ENCODE data around the gene H19.

DNA sequence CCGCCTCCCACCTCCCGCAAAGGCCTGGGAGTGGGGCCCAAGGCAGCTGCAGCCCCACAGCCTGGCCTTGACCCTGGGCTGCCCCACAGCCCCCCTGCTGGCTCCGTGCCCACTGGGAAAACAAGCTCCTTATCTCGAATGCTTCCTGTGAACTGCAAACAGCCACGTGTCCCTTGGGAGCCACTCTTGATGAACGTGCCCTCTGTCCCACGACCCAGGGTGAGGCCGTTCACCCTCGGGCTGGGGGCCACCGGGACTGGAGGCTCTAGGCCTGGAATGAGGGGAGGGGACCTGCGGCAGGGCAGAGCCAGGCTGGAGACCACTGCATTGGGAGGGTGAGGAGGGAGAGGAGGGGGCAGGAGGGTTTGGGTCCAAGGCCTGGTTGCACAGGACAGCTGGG lies 9.5 kb downstream of the H19 start:
- TF ChIP-seq GATA2 (IDR thresholded peaks at IDR 0.05; ENCODE audit: low read depth, low read length), result no peak
- no peak for TF ChIP-seq GATA3 (IDR thresholded peaks at IDR 0.05; ENCODE audit: low read depth, low read length)

Measured in SH-SY5Y (cell line).